HCT116 (cell line): ENCODE measurements around the gene FAHD1. TPM values are rescaled to one million over a fixed set of nuclear protein-coding genes. Genes with fewer than 3 reads are reported as not detected.

Experiments used
- ATAC-seq: fragments of 200-7000 bp; cut with Tn5 transposase; 2 replicates; pipeline ENCODE4 v1.9.1; 2020; ENCODE audit warnings: mild to moderate bottlenecking, moderate library complexity
- BruUV-seq: library from RNA; stranded (reverse); fragments of 400-500 nt; replicated peaks from 2 replicates; lab custom pipeline; 2021; lab: Mats Ljungman, UMichigan
- CTCF ChIA-PET: fragments of 300-600 bp; sonication (Branson Sonifier 250); formaldehyde crosslinking; loops from one replicate; lab custom pipeline; 2021; ENCODE audit warnings: antibody characterized with exemption; lab: Charles Lee
- POLR2A ChIA-PET: fragments of 300-600, 350-600 bp; sonication (Branson Sonifier 250); formaldehyde crosslinking; loops from one replicate; lab custom pipeline; 2021; ENCODE audit warnings: antibody characterized with exemption; lab: Charles Lee
- RAD21 ChIA-PET, 2 experiments: fragments of 300-600 bp; sonication (Branson Sonifier 250); formaldehyde crosslinking; loops; one replicate each; lab custom pipeline; 2023; ENCODE audit warnings: low total read pairs in 2 of 2; ENCODE audit not compliant: uncharacterized antibody in 2 of 2, unreplicated experiment in 2 of 2, low non-redundant PET in 1 of 2; lab: Charles Lee
- DNase-seq: peaks from one replicate; pipeline ENCODE4 v3.0.0-alpha.2; 2010; ENCODE audit warnings: low read depth, low spot score
- H2AFZ ChIP-seq: fragments of 200-600 bp; shearing (Covaris generic), sonication (generic); 2 replicates; pipeline ENCODE4 v1.6.1; 2017; ENCODE audit warnings: low read depth, mixed run types, mixed read lengths, antibody characterized with exemption, low read length; ENCODE audit not compliant: poor library complexity, severe bottlenecking
- H3K27ac ChIP-seq: 2 replicates; pipeline ENCODE4 v1.5.1; 2012; ENCODE audit warnings: low read depth, low read length
- H3K27me3 ChIP-seq: fragments of 200-600 bp; sonication (generic); 2 replicates; pipeline ENCODE4 v1.6.1; 2016; ENCODE audit warnings: mixed run types, low read length, mixed read lengths; ENCODE audit not compliant: insufficient read depth
- H3K36me3 ChIP-seq, 2 experiments: fragments of 200-500 bp in 1 of 2; fragments of 200-600 bp in 1 of 2; sonication (Bioruptor generic) in 1 of 2; sonication (generic) in 1 of 2; 2 replicates each; pipeline versions ENCODE4 v1.5.1 to v1.6.1; 2014 to 2016; ENCODE audit warnings: low read length in 2 of 2, inconsistent platforms in 1 of 2, mixed read lengths in 1 of 2, mixed run types in 1 of 2; ENCODE audit not compliant: insufficient read depth in 2 of 2, control insufficient read depth in 1 of 2
- H3K4me1 ChIP-seq, 2 experiments: fragments of 200-600 bp in 1 of 2; sonication (generic) in 1 of 2; 2 replicates each; pipeline versions ENCODE4 v1.5.1 to v1.6.1; 2012 to 2017; ENCODE audit warnings: low read length in 2 of 2, inconsistent platforms in 1 of 2, mild to moderate bottlenecking in 1 of 2, mixed read lengths in 1 of 2, mixed run types in 1 of 2, moderate library complexity in 1 of 2; ENCODE audit not compliant: insufficient read depth in 2 of 2, control insufficient read depth in 1 of 2
- H3K4me2 ChIP-seq: fragments of 200-600 bp; sonication (generic); 2 replicates; pipeline ENCODE4 v1.6.1; 2017; ENCODE audit warnings: mixed run types, low read length, mixed read lengths
- H3K4me3 ChIP-seq, 2 experiments: fragments of 200-600 bp in 1 of 2; sonication (generic) in 1 of 2; replicated peaks in 1 of 2; 2 replicates each; pipeline ENCODE4 v1.5.1; 2011 to 2016; ENCODE audit warnings: low read length in 2 of 2, control low read depth in 1 of 2, low read depth in 1 of 2, mild to moderate bottlenecking in 1 of 2, mixed read lengths in 1 of 2, mixed run types in 1 of 2
- H3K79me2 ChIP-seq: fragments of 200-600 bp; sonication (generic); 2 replicates; pipeline ENCODE4 v1.6.1; 2017; ENCODE audit warnings: mild to moderate bottlenecking, mixed run types, low read length, moderate library complexity, mixed read lengths; ENCODE audit not compliant: insufficient read depth
- H3K9ac ChIP-seq: fragments of 200-600 bp; sonication (generic); 2 replicates; pipeline ENCODE4 v1.6.1; 2016; ENCODE audit warnings: low read length, mixed read lengths
- H3K9me2 ChIP-seq: fragments of 200-600 bp; sonication (generic), shearing (Covaris generic); 2 replicates; pipeline ENCODE4 v1.6.1; 2017; ENCODE audit warnings: mixed run types, mild to moderate bottlenecking, moderate library complexity; ENCODE audit not compliant: insufficient read depth
- H3K9me3 ChIP-seq, 2 experiments: fragments of 200-500 bp in 1 of 2; fragments of 200-600 bp in 1 of 2; sonication (Bioruptor generic) in 1 of 2; sonication (generic) in 1 of 2; 2 replicates each; pipeline ENCODE4 v1.6.1; 2014 to 2017; ENCODE audit warnings: low read length in 2 of 2, mixed read lengths in 2 of 2, inconsistent platforms in 1 of 2, low read depth in 1 of 2, mild to moderate bottlenecking in 1 of 2, mixed run types in 1 of 2, moderate library complexity in 1 of 2; ENCODE audit not compliant: control insufficient read depth in 1 of 2, insufficient read depth in 1 of 2
- H4K20me1 ChIP-seq: fragments of 200-600 bp; sonication (generic), shearing (Covaris generic); 2 replicates; pipeline ENCODE4 v1.6.1; 2017; ENCODE audit warnings: mixed run types, mild to moderate bottlenecking, moderate library complexity; ENCODE audit not compliant: insufficient read depth
- ATF3 ChIP-seq: IDR thresholded peaks from 2 replicates; pipeline ENCODE4 v1.6.1; 2012
- ELF1 ChIP-seq: IDR thresholded peaks from 2 replicates; pipeline ENCODE4 v1.6.1; 2012; ENCODE audit warnings: low read depth, borderline replicate concordance
- EZH2 ChIP-seq: fragments of 200-600 bp; sonication (generic); IDR thresholded peaks from 2 replicates; pipeline ENCODE4 v1.6.1; 2017; ENCODE audit warnings: antibody characterized with exemption, mixed run types
- EZH2phosphoT487 ChIP-seq: fragments of 200-600 bp; IDR thresholded peaks from 2 replicates; pipeline ENCODE4 v1.6.1; 2018; ENCODE audit warnings: antibody characterized with exemption, borderline replicate concordance
- JUND ChIP-seq: IDR thresholded peaks from 2 replicates; pipeline ENCODE4 v1.6.1; 2012
- SIN3A ChIP-seq: IDR thresholded peaks from 2 replicates; pipeline ENCODE4 v1.6.1; 2012; ENCODE audit warnings: low read depth
- TCF7L2 ChIP-seq: IDR thresholded peaks from 2 replicates; pipeline ENCODE4 v1.7.0; 2011; ENCODE audit warnings: borderline replicate concordance, inconsistent platforms; ENCODE audit not compliant: insufficient read depth, insufficient read length; ENCODE audit errors: extremely low read depth
- YY1 ChIP-seq: IDR thresholded peaks from 2 replicates; pipeline ENCODE4 v1.6.1; 2011; ENCODE audit warnings: low read length, low read depth, moderate library complexity, mild to moderate bottlenecking; ENCODE audit not compliant: insufficient replicate concordance; ENCODE audit errors: extremely low read depth
- intact Hi-C: fragments of 100-400 bp; cut with micrococcal nuclease; formaldehyde crosslinking; loops from 2 replicates; pipeline ENCODE4 v1.10.0; 2022
- total RNA-seq: library from RNA; stranded (reverse); gene quantifications from one replicate; pipeline ENCODE4 v1.2.1, GENCODE V29; 2021; ENCODE audit not compliant: unreplicated experiment
- TF ChIP-seq, protein P1 (sequence below): IDR thresholded peaks from 2 replicates; pipeline ENCODE4 v1.6.1; 2011; ENCODE audit warnings: mild to moderate bottlenecking, low read length, moderate library complexity; ENCODE audit not compliant: insufficient replicate concordance; ENCODE audit errors: extremely low read depth
- TF ChIP-seq, protein P2 (sequence below), 3 experiments: fragments of 200-600 bp in 1 of 3; sonication (generic) in 1 of 3; IDR thresholded peaks in 2 of 3; conservative IDR thresholded peaks in 1 of 3; 2 replicates each; pipeline ENCODE4 v1.5.1; 2012 to 2017; ENCODE audit warnings: low read depth in 2 of 3, low read length in 2 of 3, antibody characterized with exemption in 1 of 3, borderline replicate concordance in 1 of 3, control low read depth in 1 of 3, mild to moderate bottlenecking in 1 of 3, mixed read lengths in 1 of 3, mixed run types in 1 of 3, moderate library complexity in 1 of 3; ENCODE audit not compliant: insufficient read depth in 1 of 3

The FAHD1 gene
- total RNA-seq, 1 experiment from 2014 or later, result 25.8 TPM

DNA sequence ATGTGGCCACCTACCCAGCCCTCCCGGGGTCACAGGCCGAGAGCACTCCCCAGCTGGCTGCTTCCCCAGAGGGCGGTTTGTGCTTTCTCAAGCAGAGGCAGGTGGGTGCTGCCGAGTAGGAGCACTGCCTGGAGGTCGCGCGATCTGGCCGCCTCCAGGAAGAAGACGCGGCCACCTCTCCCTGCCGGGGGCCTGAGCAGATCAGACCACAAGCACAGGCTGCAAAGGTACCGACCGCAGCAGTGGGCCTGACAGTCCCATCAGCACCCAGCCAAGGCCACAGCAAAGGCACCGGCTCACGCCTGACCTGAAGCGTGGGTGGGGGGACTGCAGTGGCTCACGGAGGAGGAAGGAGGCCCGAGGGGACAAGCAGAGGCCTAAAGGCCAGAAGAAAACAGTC lies 18.3 kb upstream of the FAHD1 start:
- H2AFZ ChIP-seq, result no peak overlapping the region
- POLR2A ChIA-PET, result no interaction called here
- DNase-seq (no peak), ATAC-seq (no peak)
- H3K36me3 ChIP-seq, result no peaks in the 10 kb centered on the region
- no peak overlapping the region for H3K27ac ChIP-seq
- intact Hi-C loops, result no loop called here
- H3K4me2 ChIP-seq, result no peak overlapping the region
- H3K9ac ChIP-seq, result no peak overlapping the region
- no peaks in the 10 kb centered on the region for H3K9me3 ChIP-seq
- H3K4me1 ChIP-seq, result peaks cover 6 to 10% of the 10 kb centered on the region in 2 experiments; a peak in 3 of 4 replicates
- RAD21 ChIA-PET, result no interaction called here
- no peaks in the 10 kb centered on the region for H4K20me1 ChIP-seq
- H3K27me3 ChIP-seq, result no peaks in the 10 kb centered on the region
- CTCF ChIA-PET, result no interaction called here
- H3K4me3 ChIP-seq, result no peak overlapping the region
- no peaks in the 10 kb centered on the region for H3K9me2 ChIP-seq
- no peak for TF ChIP-seq EZH2
- TF ChIP-seq, protein P1, sequence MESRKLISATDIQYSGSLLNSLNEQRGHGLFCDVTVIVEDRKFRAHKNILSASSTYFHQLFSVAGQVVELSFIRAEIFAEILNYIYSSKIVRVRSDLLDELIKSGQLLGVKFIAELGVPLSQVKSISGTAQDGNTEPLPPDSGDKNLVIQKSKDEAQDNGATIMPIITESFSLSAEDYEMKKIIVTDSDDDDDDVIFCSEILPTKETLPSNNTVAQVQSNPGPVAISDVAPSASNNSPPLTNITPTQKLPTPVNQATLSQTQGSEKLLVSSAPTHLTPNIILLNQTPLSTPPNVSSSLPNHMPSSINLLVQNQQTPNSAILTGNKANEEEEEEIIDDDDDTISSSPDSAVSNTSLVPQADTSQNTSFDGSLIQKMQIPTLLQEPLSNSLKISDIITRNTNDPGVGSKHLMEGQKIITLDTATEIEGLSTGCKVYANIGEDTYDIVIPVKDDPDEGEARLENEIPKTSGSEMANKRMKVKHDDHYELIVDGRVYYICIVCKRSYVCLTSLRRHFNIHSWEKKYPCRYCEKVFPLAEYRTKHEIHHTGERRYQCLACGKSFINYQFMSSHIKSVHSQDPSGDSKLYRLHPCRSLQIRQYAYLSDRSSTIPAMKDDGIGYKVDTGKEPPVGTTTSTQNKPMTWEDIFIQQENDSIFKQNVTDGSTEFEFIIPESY, result no peak
- TF ChIP-seq, all 23 proteins: peak for 0
- no peaks in the 10 kb centered on the region for H3K79me2 ChIP-seq
- no TSS peak for BruUV-seq

DNA sequence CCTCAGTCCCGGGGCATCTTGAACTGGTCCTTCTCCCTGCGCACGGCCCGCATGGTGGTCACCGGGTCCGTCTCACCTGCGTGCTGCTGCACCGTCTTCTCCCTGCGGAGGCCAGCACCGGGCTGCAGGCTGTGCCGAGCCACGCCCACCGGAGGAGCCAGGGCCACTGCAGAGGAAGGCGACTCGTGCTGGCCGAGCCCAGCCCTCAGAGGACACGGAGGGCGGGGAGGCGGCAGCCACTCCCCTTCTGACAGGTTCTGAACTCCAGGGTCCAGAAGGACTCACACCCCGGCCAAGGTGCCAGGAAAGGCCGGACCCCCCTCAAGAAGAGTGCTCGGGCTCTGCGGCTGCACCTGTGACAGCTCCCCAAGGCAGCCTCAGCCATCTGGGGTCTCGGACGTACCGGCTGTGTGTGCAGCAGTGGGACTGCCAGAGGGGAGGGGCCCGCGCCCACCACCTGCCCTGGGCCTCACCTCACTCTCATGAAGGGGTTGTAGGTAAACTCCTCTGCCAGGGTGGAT lies 17.7 kb upstream of the FAHD1 start:
- BruUV-seq, result no TSS peak
- Histone ChIP-seq H3K4me2 (no peak overlapping the region), H4K20me1 (no peaks in the 10 kb centered on the region), H3K4me3 (no peak overlapping the region), H3K9me2 (no peaks in the 10 kb centered on the region), H3K79me2 (no peaks in the 10 kb centered on the region), H3K27me3 (no peaks in the 10 kb centered on the region), H3K36me3 (no peaks in the 10 kb centered on the region), H3K9me3 (no peaks in the 10 kb centered on the region), H3K4me1 (peaks cover 6 to 10% of the 10 kb centered on the region in 2 experiments; a peak in 3 of 4 replicates), H3K27ac (no peak overlapping the region), H3K9ac (no peak overlapping the region), H2AFZ (no peak overlapping the region)
- DNase-seq (no peak), ATAC-seq (peak; percentile 81)
- RAD21 ChIA-PET, result no interaction called here
- POLR2A ChIA-PET, result no interaction called here
- TF ChIP-seq YY1 (no peak), SIN3A (no peak), EZH2phosphoT487 (no peak), TCF7L2 (no peak), ELF1 (no peak), JUND (no peak), ATF3 (no peak)
- TF ChIP-seq, protein P2, sequence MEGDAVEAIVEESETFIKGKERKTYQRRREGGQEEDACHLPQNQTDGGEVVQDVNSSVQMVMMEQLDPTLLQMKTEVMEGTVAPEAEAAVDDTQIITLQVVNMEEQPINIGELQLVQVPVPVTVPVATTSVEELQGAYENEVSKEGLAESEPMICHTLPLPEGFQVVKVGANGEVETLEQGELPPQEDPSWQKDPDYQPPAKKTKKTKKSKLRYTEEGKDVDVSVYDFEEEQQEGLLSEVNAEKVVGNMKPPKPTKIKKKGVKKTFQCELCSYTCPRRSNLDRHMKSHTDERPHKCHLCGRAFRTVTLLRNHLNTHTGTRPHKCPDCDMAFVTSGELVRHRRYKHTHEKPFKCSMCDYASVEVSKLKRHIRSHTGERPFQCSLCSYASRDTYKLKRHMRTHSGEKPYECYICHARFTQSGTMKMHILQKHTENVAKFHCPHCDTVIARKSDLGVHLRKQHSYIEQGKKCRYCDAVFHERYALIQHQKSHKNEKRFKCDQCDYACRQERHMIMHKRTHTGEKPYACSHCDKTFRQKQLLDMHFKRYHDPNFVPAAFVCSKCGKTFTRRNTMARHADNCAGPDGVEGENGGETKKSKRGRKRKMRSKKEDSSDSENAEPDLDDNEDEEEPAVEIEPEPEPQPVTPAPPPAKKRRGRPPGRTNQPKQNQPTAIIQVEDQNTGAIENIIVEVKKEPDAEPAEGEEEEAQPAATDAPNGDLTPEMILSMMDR (IDR thresholded peaks at IDR 0.05 in 2 of 3, conservative IDR thresholded peaks at IDR 0.05 in 1 of 3; ENCODE audit: borderline replicate concordance in 1 of 3, insufficient read depth in 1 of 3, low read depth in 2 of 3, low read length in 2 of 3), result no peak
- intact Hi-C loops, result no loop called here
- CTCF ChIA-PET, result no interaction called here
